HL-60 (cell line): ENCODE data around the gene SLC17A6.

Source experiments
- CTCF ChIP-seq: IDR thresholded peaks from one replicate; pipeline ENCODE4 v1.5.1; 2011; ENCODE audit warnings: low read length, control low read depth, inconsistent platforms; ENCODE audit not compliant: insufficient read depth
- SPI1 ChIP-seq: IDR thresholded peaks from 2 replicates; pipeline ENCODE4 v1.6.1; 2012; ENCODE audit warnings: low read depth, mild to moderate bottlenecking, borderline replicate concordance

- TF ChIP-seq CTCF, result no peak
- TF ChIP-seq SPI1, result no peak
Observed at GRCh38 chr11:22387126-22387525, 48.9 kb downstream of the SLC17A6 start.
